ENCODE measurements around the gene IQCH.

DNA sequence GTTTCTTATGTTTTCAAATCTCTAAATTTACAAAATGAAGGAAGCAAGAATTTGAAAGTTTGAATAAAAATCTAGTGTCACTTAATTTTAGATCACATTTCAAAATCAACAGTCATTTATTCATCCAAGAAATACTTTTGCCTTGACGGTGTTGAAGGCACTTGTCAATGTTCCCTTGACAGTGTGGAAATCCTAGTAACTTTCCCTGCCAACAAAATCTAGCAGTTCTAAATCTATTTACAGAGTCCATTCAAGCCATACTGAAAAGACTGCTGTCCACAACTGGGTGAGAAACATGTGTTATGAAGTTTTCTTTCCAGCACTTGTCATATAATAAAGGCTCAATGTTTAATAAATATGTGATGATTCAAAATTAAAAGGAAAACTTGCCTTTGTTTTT, 279.3 kb downstream of the IQCH start:
- TF ChIP-seq POLR2A (IDR thresholded peaks at IDR 0.05), result no peak
- TF ChIP-seq, protein P1, sequence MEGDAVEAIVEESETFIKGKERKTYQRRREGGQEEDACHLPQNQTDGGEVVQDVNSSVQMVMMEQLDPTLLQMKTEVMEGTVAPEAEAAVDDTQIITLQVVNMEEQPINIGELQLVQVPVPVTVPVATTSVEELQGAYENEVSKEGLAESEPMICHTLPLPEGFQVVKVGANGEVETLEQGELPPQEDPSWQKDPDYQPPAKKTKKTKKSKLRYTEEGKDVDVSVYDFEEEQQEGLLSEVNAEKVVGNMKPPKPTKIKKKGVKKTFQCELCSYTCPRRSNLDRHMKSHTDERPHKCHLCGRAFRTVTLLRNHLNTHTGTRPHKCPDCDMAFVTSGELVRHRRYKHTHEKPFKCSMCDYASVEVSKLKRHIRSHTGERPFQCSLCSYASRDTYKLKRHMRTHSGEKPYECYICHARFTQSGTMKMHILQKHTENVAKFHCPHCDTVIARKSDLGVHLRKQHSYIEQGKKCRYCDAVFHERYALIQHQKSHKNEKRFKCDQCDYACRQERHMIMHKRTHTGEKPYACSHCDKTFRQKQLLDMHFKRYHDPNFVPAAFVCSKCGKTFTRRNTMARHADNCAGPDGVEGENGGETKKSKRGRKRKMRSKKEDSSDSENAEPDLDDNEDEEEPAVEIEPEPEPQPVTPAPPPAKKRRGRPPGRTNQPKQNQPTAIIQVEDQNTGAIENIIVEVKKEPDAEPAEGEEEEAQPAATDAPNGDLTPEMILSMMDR (IDR thresholded peaks at IDR 0.05), result no peak

Data from vagina (tissue), 2 donors.